Neural cell (in vitro differentiated cells): Measurements from ENCODE around the gene PLCE1. TPM values are rescaled to one million over a fixed set of nuclear protein-coding genes. Genes with fewer than 3 reads are reported as not detected.

ENCODE experiments used
- H2AFZ ChIP-seq: fragments of 200-600, 300-800 bp; sonication (generic), shearing (Covaris generic); 2 replicates; pipeline ENCODE4 v1.6.0; 2014; ENCODE audit warnings: low read depth, mild to moderate bottlenecking, antibody characterized with exemption, low read length, moderate library complexity
- H3F3A ChIP-seq: fragments of 200-600 bp; shearing (Covaris generic); 2 replicates; pipeline ENCODE4 v1.6.1; 2016; ENCODE audit warnings: mild to moderate bottlenecking, moderate library complexity, mixed read lengths, antibody characterized with exemption, low read length; ENCODE audit not compliant: insufficient read depth, poor library complexity, severe bottlenecking
- H3K27ac ChIP-seq: fragments of 200-600, 300-800 bp; sonication (generic), shearing (Covaris generic); 2 replicates; pipeline ENCODE4 v1.5.1; 2014; ENCODE audit warnings: mild to moderate bottlenecking, low read length, moderate library complexity
- H3K27me3 ChIP-seq: fragments of 300-800, 200-600 bp; sonication (generic), shearing (Covaris generic); 2 replicates; pipeline ENCODE4 v1.6.0; 2014; ENCODE audit warnings: mild to moderate bottlenecking, low read depth, low read length, moderate library complexity; ENCODE audit not compliant: insufficient read depth
- H3K36me3 ChIP-seq: fragments of 300-800, 200-600 bp; sonication (generic), shearing (Covaris generic); 2 replicates; pipeline ENCODE4 v1.5.1; 2014; ENCODE audit warnings: mild to moderate bottlenecking, antibody characterized with exemption, low read length, moderate library complexity; ENCODE audit not compliant: insufficient read depth
- H3K4me2 ChIP-seq: fragments of 300-800, 200-600 bp; sonication (generic), shearing (Covaris generic); 2 replicates; pipeline ENCODE4 v1.6.0; 2014; ENCODE audit warnings: mild to moderate bottlenecking, low read length
- H3K4me3 ChIP-seq: fragments of 300-800, 200-600 bp; sonication (generic), shearing (Covaris generic); 2 replicates; pipeline ENCODE4 v1.5.1; 2014; ENCODE audit warnings: mild to moderate bottlenecking, low read length, moderate library complexity
- H3K79me2 ChIP-seq: fragments of 200-600 bp; shearing (Covaris generic); replicated peaks from 2 replicates; pipeline ENCODE4 v1.6.0; 2014; ENCODE audit warnings: mild to moderate bottlenecking, low read length, moderate library complexity; ENCODE audit not compliant: insufficient read depth
- H3K9ac ChIP-seq: fragments of 300-800, 200-600 bp; sonication (generic), shearing (Covaris generic); 2 replicates; pipeline ENCODE4 v1.6.1; 2016; ENCODE audit warnings: mild to moderate bottlenecking, low read length, mixed read lengths
- H3K9me2 ChIP-seq: fragments of 200-600 bp; shearing (Covaris generic); 2 replicates; pipeline ENCODE4 v1.6.1; 2016; ENCODE audit warnings: mild to moderate bottlenecking, low read length, mixed read lengths; ENCODE audit not compliant: insufficient read depth
- H3K9me3 ChIP-seq: fragments of 200-600, 300-800 bp; sonication (generic), shearing (Covaris generic); 2 replicates; pipeline ENCODE4 v1.6.1; 2016; ENCODE audit warnings: mild to moderate bottlenecking, mixed run types, low read length, moderate library complexity, mixed read lengths
- H4K20me1 ChIP-seq: fragments of 200-600 bp; shearing (Covaris generic); 2 replicates; pipeline ENCODE4 v1.6.1; 2016; ENCODE audit warnings: mild to moderate bottlenecking, mixed run types; ENCODE audit not compliant: insufficient read depth
- EP300 ChIP-seq: fragments of 450-650 bp; conservative IDR thresholded peaks from 2 replicates; pipeline ENCODE4 v1.6.1; 2014; ENCODE audit warnings: antibody characterized with exemption, mild to moderate bottlenecking, moderate library complexity; ENCODE audit not compliant: poor library complexity, severe bottlenecking
- EZH2 ChIP-seq: fragments of 200-600, 300-800 bp; shearing (Covaris generic), sonication (generic); IDR thresholded peaks from 2 replicates; pipeline ENCODE4 v1.6.1; 2014; ENCODE audit warnings: antibody characterized with exemption, low read length, borderline replicate concordance, mild to moderate bottlenecking; ENCODE audit not compliant: insufficient read depth, poor library complexity, severe bottlenecking
- MXI1 ChIP-seq: fragments of 450-650 bp; conservative IDR thresholded peaks from 2 replicates; pipeline ENCODE4 v1.6.1; 2014; ENCODE audit warnings: antibody characterized with exemption, mild to moderate bottlenecking; ENCODE audit not compliant: poor library complexity, severe bottlenecking
- POLR2AphosphoS5 ChIP-seq: IDR thresholded peaks from 2 replicates; pipeline ENCODE4 v1.6.1; 2012
- RAD21 ChIP-seq: fragments of 450-650 bp; conservative IDR thresholded peaks from 2 replicates; pipeline ENCODE4 v1.6.1; 2014; ENCODE audit warnings: antibody characterized with exemption, mild to moderate bottlenecking, moderate library complexity
- SMC3 ChIP-seq: fragments of 450-650 bp; conservative IDR thresholded peaks from 2 replicates; pipeline ENCODE4 v1.6.1; 2014; ENCODE audit warnings: antibody characterized with exemption, mild to moderate bottlenecking, moderate library complexity; ENCODE audit not compliant: poor library complexity
- TAF1 ChIP-seq: IDR thresholded peaks from 2 replicates; pipeline ENCODE4 v1.6.1; 2012; ENCODE audit warnings: low read depth
- polyA plus RNA-seq: library from polyadenylated mRNA; depleted of rRNA; stranded (reverse); fragments of >200 nt; gene quantifications from 2 replicates; pipeline ENCODE4 v1.2.3, GENCODE V29; 2014
- TF ChIP-seq, protein P1 (sequence below): fragments of 450-650 bp; IDR thresholded peaks from 2 replicates; pipeline ENCODE4 v1.5.1; 2014; ENCODE audit warnings: antibody characterized with exemption, mild to moderate bottlenecking, moderate library complexity; ENCODE audit not compliant: poor library complexity, severe bottlenecking
- TF ChIP-seq, protein P2 (sequence below): IDR thresholded peaks from 2 replicates; pipeline ENCODE4 v1.6.1; 2012; ENCODE audit warnings: borderline replicate concordance

PLCE1 gene
- polyA plus RNA-seq, 1 donor from 2014 or later: 0.22 TPM

DNA sequence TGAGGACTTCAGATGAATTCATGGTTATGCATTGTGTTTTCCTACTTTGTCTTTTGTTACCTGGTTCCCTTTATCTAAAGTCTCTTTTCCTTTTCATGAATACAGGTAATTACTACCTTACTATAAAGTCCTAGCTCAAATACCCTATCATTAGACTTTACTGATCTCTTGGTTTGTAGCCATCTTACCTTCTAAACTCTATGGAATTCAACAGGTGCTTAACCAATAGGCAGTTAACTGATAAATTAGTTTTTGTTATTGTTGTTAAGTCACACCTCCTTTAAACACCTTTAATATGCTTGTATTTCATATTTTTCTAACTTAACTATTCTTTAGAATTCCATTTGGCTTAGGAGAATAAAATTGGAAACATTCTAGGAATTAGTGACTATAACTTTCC is 30.7 kb downstream of the PLCE1 start:
- TF ChIP-seq RAD21 (no peak), POLR2AphosphoS5 (no peak), EP300 (no peak), TAF1 (no peak), SMC3 (no peak), EZH2 (no peak), MXI1 (no peak)
- TF ChIP-seq, protein P1, sequence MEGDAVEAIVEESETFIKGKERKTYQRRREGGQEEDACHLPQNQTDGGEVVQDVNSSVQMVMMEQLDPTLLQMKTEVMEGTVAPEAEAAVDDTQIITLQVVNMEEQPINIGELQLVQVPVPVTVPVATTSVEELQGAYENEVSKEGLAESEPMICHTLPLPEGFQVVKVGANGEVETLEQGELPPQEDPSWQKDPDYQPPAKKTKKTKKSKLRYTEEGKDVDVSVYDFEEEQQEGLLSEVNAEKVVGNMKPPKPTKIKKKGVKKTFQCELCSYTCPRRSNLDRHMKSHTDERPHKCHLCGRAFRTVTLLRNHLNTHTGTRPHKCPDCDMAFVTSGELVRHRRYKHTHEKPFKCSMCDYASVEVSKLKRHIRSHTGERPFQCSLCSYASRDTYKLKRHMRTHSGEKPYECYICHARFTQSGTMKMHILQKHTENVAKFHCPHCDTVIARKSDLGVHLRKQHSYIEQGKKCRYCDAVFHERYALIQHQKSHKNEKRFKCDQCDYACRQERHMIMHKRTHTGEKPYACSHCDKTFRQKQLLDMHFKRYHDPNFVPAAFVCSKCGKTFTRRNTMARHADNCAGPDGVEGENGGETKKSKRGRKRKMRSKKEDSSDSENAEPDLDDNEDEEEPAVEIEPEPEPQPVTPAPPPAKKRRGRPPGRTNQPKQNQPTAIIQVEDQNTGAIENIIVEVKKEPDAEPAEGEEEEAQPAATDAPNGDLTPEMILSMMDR: no peak
- TF ChIP-seq, protein P2, sequence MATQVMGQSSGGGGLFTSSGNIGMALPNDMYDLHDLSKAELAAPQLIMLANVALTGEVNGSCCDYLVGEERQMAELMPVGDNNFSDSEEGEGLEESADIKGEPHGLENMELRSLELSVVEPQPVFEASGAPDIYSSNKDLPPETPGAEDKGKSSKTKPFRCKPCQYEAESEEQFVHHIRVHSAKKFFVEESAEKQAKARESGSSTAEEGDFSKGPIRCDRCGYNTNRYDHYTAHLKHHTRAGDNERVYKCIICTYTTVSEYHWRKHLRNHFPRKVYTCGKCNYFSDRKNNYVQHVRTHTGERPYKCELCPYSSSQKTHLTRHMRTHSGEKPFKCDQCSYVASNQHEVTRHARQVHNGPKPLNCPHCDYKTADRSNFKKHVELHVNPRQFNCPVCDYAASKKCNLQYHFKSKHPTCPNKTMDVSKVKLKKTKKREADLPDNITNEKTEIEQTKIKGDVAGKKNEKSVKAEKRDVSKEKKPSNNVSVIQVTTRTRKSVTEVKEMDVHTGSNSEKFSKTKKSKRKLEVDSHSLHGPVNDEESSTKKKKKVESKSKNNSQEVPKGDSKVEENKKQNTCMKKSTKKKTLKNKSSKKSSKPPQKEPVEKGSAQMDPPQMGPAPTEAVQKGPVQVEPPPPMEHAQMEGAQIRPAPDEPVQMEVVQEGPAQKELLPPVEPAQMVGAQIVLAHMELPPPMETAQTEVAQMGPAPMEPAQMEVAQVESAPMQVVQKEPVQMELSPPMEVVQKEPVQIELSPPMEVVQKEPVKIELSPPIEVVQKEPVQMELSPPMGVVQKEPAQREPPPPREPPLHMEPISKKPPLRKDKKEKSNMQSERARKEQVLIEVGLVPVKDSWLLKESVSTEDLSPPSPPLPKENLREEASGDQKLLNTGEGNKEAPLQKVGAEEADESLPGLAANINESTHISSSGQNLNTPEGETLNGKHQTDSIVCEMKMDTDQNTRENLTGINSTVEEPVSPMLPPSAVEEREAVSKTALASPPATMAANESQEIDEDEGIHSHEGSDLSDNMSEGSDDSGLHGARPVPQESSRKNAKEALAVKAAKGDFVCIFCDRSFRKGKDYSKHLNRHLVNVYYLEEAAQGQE: no peak

GRCh38 chr10:94025806-94026205 is 32.1 kb downstream of the PLCE1 start:
- H3K4me2 ChIP-seq: no peak overlapping the region
- H4K20me1 ChIP-seq: no peaks in the 10 kb centered on the region
- H2AFZ ChIP-seq: no peak overlapping the region
- TF ChIP-seq, protein P2: no peak
- TF ChIP-seq EP300 (no peak), RAD21 (no peak), POLR2AphosphoS5 (no peak), SMC3 (no peak), TAF1 (no peak), MXI1 (no peak), EZH2 (no peak)
- TF ChIP-seq, protein P1: no peak
- H3K79me2 ChIP-seq: no peaks in the 10 kb centered on the region
- H3K9ac ChIP-seq: no peak overlapping the region
- H3K36me3 ChIP-seq: no peaks in the 10 kb centered on the region
- H3K9me2 ChIP-seq: no peaks in the 10 kb centered on the region
- no peak overlapping the region for H3K27ac ChIP-seq
- H3K27me3 ChIP-seq: no peaks in the 10 kb centered on the region
- peaks cover 7% of the 10 kb centered on the region for H3K9me3 ChIP-seq
- no peaks in the 10 kb centered on the region for H3F3A ChIP-seq
- no peak overlapping the region for H3K4me3 ChIP-seq

More for the DNA sequence above, 30.7 kb downstream of the PLCE1 start:
- no peak overlapping the region for H2AFZ ChIP-seq
- H3F3A ChIP-seq: no peaks in the 10 kb centered on the region
- H3K9ac ChIP-seq: no peak overlapping the region
- no peaks in the 10 kb centered on the region for H3K9me2 ChIP-seq
- no peaks in the 10 kb centered on the region for H4K20me1 ChIP-seq
- no peak overlapping the region for H3K4me2 ChIP-seq
- no peak overlapping the region for H3K27ac ChIP-seq
- H3K9me3 ChIP-seq: peaks cover 2% of the 10 kb centered on the region
- no peaks in the 10 kb centered on the region for H3K36me3 ChIP-seq
- H3K79me2 ChIP-seq: no peaks in the 10 kb centered on the region
- no peaks in the 10 kb centered on the region for H3K27me3 ChIP-seq
- H3K4me3 ChIP-seq: no peak overlapping the region
